Suprapubic skin (tissue), 4 donors: ENCODE data around the gene LRP8. TPM values are rescaled to one million over a fixed set of nuclear protein-coding genes. Genes with fewer than 3 reads are reported as not detected.

Experiments used
- DNase-seq, 2 donors: peaks; one replicate each; pipeline ENCODE4 v3.0.0-alpha.2; 2019; ENCODE audit warnings: low spot score in 2 of 2
- H3K27ac ChIP-seq: fragments of 200-600 bp; sonication (generic); one replicate; pipeline ENCODE4 v1.5.1; 2019
- H3K27me3 ChIP-seq: fragments of 200-600 bp; sonication (generic); one replicate; pipeline ENCODE4 v1.5.1; 2019
- H3K36me3 ChIP-seq: fragments of 200-600 bp; sonication (generic); one replicate; pipeline ENCODE4 v1.5.1; 2019
- H3K4me1 ChIP-seq: fragments of 200-600 bp; sonication (generic); one replicate; pipeline ENCODE4 v1.5.1; 2019
- H3K4me3 ChIP-seq: fragments of 200-600 bp; sonication (generic); one replicate; pipeline ENCODE4 v1.5.1; 2019; ENCODE audit warnings: mild to moderate bottlenecking
- H3K9me3 ChIP-seq: fragments of 200-600 bp; sonication (generic); one replicate; pipeline ENCODE4 v1.5.1; 2019
- CTCF ChIP-seq, 2 donors: fragments of 200-600 bp in 1 of 2; fragments of 450-650 bp in 1 of 2; sonication (generic) in 1 of 2; IDR thresholded peaks; one replicate each; pipeline ENCODE4 v1.5.1; 2016 to 2019; ENCODE audit warnings: antibody characterized with exemption in 2 of 2, mild to moderate bottlenecking in 1 of 2, moderate library complexity in 1 of 2
- EP300 ChIP-seq: sonication (generic); formaldehyde crosslinking; IDR thresholded peaks from one replicate; pipeline ENCODE4 v1.6.1; 2017; ENCODE audit warnings: antibody characterized with exemption
- POLR2A ChIP-seq, 2 donors: fragments of 450-650 bp; IDR thresholded peaks; one replicate each; pipeline ENCODE4 v1.6.1; 2017; ENCODE audit warnings: antibody characterized with exemption in 2 of 2, mild to moderate bottlenecking in 2 of 2, moderate library complexity in 2 of 2
- POLR2AphosphoS5 ChIP-seq, 3 donors: sonication (generic); formaldehyde crosslinking; IDR thresholded peaks; one replicate each; pipeline ENCODE4 v1.6.1; 2017; ENCODE audit warnings: antibody characterized with exemption in 3 of 3
- WGBS: methylation state at CpG from one replicate; pipeline ENCODE4 v1.1.5; 2018; 5-methylcytosine and 5-hydroxymethylcytosine counted together
- total RNA-seq, 4 donors: library from RNA; depleted of rRNA; stranded (reverse); fragments of >200 nt; gene quantifications; one replicate each; pipeline ENCODE4 v1.1.0, GENCODE V29; 2016

The LRP8 gene
- total RNA-seq, 4 donors from 2014 or later = 2.8 to 11.8 (median 4.1) TPM

DNA sequence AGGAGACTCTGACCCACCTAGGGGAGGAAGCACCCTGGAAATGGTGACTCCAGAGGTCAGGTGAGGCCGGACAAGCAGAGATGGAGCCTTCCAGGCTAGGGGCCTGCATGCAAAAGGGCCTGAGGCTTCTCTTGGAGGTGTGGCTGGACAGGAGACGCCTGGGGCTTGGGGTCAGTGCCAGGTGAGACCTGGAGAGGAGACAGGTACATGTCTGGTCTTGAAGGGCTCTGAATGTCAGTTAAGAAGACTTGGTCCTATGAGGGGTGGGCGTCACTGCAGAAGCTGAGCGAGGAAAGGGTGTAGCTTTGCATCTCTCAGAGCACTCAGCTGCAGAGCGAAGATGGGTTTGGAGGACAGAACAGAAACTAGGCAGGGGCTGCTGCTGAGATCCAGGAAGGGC lies 14.3 kb downstream of the LRP8 start:
- 88% methylated on average over 5 of the region's 5 CpGs for WGBS
- TF ChIP-seq CTCF (IDR thresholded peaks at IDR 0.05) (no peak), EP300 (no peak), POLR2AphosphoS5 (IDR thresholded peaks at IDR 0.05) (no peak), POLR2A (IDR thresholded peaks at IDR 0.05) (no peak)
- no peaks in the 10 kb centered on the region for H3K9me3 ChIP-seq

DNA sequence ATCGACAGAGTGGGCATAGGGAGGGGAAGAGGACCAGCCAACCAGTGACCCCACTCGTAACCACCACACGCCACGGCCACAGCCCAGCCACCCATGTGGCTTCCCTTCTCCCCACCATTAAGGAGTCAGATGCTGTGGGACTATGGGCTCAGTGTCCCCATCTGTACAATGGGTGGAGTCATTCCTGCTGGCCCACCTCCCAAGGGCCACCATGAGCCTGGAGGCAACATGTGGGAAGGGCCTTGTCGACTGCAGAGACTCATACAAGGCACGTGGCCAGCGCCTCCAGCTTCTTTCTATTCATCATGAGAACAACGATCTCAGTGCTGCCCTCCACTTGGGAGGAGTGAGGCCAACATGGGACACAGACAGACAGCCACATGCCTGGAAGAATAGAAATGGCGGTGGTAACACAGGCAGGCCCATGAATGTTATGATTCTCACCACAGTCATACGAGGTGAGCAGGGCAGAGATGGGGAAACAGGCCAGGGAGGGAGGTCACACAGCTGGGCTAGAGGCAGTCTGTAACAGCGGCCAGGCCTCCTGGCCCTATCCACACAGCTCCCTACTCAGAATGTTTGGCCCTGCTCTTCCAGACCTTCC lies 16.1 kb downstream of the LRP8 start:
- Histone ChIP-seq H3K27me3 (no peaks in the 10 kb centered on the region), H3K9me3 (no peaks in the 10 kb centered on the region), H3K36me3 (no peaks in the 10 kb centered on the region), H3K4me1 (peaks cover 4% of the 10 kb centered on the region), H3K4me3 (no peak overlapping the region), H3K27ac (no peak overlapping the region)
- no peak for DNase-seq
- TF ChIP-seq POLR2AphosphoS5 (IDR thresholded peaks at IDR 0.05) = no peak
- TF ChIP-seq POLR2A (IDR thresholded peaks at IDR 0.05) = no peak
- TF ChIP-seq CTCF (IDR thresholded peaks at IDR 0.05) = no peak
- TF ChIP-seq EP300 = no peak
- WGBS = 85% methylated on average over 10 of the region's 11 CpGs

More for the DNA sequence above, 14.3 kb downstream of the LRP8 start:
- Histone ChIP-seq H3K36me3 (no peaks in the 10 kb centered on the region), H3K27me3 (no peaks in the 10 kb centered on the region), H3K27ac (no peak overlapping the region), H3K4me1 (peaks cover 4% of the 10 kb centered on the region), H3K4me3 (no peak overlapping the region)
- no peak for DNase-seq

DNA sequence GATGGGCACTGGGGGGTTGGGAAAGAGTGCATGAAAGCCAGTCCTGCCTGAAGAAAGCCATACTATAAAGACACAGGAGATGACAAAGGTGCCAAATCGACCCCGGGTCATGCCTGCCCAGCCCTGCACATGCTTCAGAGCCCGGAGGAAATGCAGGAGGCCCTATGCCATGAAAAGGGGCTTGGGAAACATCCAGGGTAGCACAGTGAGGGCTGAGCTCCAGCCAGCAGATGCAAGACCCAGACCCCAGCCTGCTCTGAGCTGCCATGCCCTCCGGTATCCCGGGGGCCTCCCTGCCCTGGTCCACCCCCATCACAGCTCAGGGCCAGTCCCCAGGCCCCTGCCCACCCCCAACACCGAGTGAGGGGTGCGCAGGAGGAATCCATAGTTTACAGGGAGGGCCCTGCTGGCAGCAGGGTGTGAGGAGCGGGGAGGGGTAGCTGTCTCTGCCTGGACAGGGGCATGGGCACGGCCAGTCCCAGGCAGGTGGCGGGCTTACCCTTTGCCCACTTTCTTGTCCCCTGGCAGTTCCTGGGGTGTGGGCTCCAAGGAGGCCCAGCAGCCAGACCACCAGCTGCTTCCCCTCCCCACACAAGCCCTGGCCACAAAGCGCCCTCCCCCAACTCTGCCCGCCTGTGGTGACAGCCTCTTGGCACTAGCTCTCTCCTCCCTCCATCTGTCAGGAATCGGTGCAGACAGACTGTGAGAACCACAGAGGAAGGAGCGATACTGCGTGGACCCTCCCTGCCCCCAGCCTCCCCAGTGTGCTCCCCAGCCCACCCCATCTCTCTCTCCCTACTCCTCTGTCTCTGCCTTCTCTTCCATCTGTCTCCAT lies 16.8 kb downstream of the LRP8 start:
- H3K4me1 ChIP-seq = peaks cover 6% of the 10 kb centered on the region
- DNase-seq = no peak
- H3K27ac ChIP-seq = no peak overlapping the region
- H3K36me3 ChIP-seq = no peaks in the 10 kb centered on the region
- WGBS = 68% methylated on average over 13 of the region's 15 CpGs
- H3K9me3 ChIP-seq = no peaks in the 10 kb centered on the region
- TF ChIP-seq EP300 (no peak), POLR2A (IDR thresholded peaks at IDR 0.05) (no peak), CTCF (IDR thresholded peaks at IDR 0.05) (no peak), POLR2AphosphoS5 (IDR thresholded peaks at IDR 0.05) (no peak)
- H3K4me3 ChIP-seq = no peak overlapping the region
- no peaks in the 10 kb centered on the region for H3K27me3 ChIP-seq

- H3K4me1 ChIP-seq = peaks cover 12% of the 10 kb centered on the region
- no peak overlapping the region for H3K4me3 ChIP-seq
- 63% methylated on average over 7 of the region's 11 CpGs for WGBS
- no peak for DNase-seq
- no peaks in the 10 kb centered on the region for H3K9me3 ChIP-seq
- no peak overlapping the region for H3K27ac ChIP-seq
- no peaks in the 10 kb centered on the region for H3K36me3 ChIP-seq
- TF ChIP-seq POLR2A (IDR thresholded peaks at IDR 0.05) (no peak), EP300 (no peak), POLR2AphosphoS5 (IDR thresholded peaks at IDR 0.05) (no peak), CTCF (IDR thresholded peaks at IDR 0.05) (no peak)
- no peaks in the 10 kb centered on the region for H3K27me3 ChIP-seq
These were observed 18.1 kb downstream of the LRP8 start for GRCh38 chr1:53309802-53310201.

DNA sequence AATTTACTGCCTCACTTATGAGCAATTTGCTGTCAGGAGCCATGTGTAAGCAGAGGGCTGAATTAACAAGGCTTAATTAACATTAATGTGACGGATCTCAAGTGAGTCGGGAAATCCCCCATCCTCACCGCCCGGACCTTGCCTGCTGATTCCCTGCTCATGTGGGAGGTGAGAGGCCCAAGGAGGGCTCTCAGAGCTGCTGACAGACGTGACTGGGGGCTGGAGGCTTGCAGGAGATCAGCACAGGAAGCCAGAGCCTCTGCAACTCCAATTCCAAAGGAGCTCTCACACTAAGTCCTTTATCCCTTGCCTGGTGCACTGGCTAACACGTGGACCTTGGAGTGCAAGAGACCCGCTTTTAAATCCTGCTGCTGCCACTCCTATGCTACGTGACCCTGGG lies 19.4 kb downstream of the LRP8 start:
- no peak for TF ChIP-seq EP300
- no peak for TF ChIP-seq POLR2A (IDR thresholded peaks at IDR 0.05)
- Histone ChIP-seq H3K36me3 (no peaks in the 10 kb centered on the region), H3K4me3 (no peak overlapping the region), H3K27me3 (no peaks in the 10 kb centered on the region), H3K27ac (no peak overlapping the region), H3K9me3 (no peaks in the 10 kb centered on the region), H3K4me1 (peaks cover 8% of the 10 kb centered on the region)
- DNase-seq = no peak
- 76% methylated on average over 8 of the region's 8 CpGs for WGBS
